Activated naive CD4-positive, alpha-beta T cell (primary cell): ENCODE data around the gene CAPZA2.
"Not testable (repeated sequence)": the region's sequence is repeated elsewhere in the genome, so short reads cannot be mapped to it uniquely, and the experiment has no call there.

Experiments
- DNase-seq, 4 experiments: peaks; one replicate each; lab custom pipeline; 2025; lab: John Stamatoyannopoulos, UW

CAPZA2 gene

DNA sequence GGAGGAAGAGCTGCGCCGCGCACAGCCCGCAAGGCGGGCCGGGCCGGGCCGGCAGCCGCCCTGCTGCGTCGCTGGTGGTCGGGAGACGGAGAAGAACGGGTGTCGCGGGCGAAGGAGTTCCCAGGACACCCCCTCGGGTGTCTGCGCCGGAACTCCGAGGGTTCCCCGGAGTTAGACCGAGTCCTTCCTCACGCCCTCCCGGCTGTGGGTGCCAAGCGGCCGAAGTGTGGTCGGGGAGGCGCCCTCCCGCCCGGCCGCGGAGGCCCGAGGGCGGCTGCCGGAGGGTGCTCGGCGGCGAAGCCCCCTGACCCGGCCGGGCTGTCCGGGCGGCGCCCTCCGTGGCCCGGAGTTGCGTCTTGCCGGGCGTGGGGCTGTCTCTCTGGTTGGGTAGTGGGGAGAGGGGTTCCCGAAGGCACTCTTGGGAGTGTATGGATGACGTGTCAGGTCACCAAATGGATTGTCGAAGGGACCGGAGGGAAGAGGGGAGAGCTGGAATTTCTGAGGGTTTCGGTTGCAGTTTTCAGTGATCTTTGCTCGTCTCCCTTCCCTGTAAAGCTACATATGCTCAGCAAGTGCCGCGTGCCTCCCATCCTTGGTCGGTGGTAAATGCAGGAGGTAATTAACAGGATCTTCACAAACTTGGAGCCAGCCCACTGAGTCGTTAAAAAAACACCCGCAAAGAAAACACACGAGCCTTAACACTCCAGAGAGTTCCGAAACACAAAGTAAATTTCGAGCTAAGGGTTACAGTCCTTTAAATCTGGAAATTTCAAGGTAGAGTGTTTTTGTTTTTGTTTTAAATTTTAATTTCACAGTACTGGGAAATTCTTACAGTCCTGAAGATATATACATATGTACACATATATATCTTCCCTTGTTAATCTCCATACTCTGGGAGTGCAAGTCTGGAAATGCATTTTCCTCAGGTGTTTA is 91.8 kb downstream of the CAPZA2 start:
- DNase-seq: peak in 1 of 4 experiments; percentile 33

DNA sequence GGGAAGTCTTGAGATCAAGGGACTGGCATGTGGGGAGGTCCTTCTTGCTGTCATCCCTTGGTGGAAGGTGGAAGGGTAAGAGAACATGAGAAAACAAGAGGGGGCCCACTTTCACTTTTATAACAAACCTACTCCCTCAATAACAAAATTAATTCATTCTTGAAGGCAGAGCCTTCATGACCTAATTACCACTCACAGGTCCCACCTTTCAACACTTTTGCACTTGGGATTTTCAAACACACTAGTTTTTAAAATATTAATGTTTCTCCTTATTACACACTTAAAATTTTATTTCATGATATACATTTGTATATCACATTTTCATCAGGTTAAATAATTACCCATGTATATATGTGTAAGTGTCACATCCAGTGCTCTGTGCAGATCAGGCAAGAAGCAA is 93.0 kb downstream of the CAPZA2 start:
- DNase-seq: no peak

GRCh38 chr7:116955801-116956476 is 93.6 kb downstream of the CAPZA2 start:
- no peak for DNase-seq

DNA sequence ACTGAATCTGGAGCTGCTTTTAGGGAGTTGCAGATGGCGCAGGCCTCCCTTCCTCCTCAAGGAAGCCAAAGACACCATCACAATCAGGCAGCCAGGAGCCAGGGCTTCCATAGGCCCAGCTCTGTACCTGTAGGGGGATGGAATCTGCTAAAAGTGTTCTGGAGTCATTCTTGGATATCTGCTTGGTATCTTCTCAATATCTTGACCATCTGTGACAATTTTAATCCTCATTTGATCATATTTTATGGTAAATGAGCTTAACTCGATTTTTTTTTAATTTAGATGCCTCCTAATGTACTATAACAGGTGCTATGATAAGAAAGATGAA is 94.1 kb downstream of the CAPZA2 start:
- DNase-seq: no peak

DNA sequence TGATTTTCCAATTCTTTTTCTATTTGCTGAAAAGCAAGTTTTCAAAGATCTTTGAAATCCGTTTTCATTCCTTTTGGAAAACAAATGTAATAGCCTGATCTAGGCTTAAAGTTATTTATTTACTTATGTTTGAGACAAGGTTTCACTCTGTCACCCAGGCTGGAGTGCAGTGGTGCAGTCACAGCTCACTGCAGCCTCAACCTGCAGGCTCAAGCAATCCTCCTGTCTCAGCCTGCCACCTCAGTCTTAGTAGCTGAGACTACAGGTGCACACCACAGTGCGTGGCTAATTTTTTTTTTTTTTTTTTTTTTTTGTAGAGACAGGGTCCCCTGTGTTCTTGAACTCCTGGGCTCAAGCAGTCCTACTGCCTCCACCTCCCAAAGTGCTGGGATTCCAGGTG is 95.5 kb downstream of the CAPZA2 start:
- no peak for DNase-seq

- DNase-seq: not testable (repeated sequence)
Observed at GRCh38 chr7:116961966-116962673, 99.7 kb downstream of the CAPZA2 start.

DNA sequence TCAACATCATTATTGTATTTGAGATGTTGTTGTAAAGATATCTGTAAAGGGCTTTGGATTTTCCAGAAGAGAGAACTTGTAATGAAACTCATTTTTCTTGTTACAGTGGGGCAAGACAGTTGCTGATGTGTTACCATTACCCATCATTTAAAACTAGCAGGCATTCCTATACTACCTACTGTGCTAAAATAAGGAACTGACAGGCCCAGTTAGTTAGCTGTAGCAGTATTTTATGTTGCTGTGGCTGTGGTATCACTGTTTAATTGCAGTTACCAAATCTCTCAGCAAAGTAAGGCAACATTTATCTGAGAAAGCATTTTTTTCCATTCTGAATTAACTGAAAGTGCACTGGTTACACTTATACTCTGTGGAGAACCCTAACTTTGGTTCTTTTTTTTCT is 100.8 kb downstream of the CAPZA2 start:
- no peak for DNase-seq

DNA sequence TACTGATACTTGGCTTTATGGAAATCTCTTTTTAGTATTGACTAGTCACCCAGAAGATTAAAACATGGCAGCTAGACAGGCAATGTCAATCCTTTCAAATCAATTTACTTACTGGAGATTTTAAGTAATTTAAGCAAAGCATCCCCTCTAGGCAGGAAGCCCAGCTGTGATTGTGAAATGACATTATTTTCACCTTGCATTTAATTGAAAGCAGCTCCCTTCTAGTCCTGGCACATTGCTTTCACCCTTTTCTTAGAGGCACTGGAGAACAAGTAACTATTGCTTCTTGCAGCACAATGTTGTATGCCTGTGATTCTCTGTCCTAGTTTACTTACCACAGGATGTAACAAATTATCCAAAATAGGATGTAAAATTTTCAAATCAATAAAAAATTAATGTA is 104.2 kb downstream of the CAPZA2 start:
- DNase-seq: no peak

- no peak for DNase-seq
Observed at GRCh38 chr7:116967254-116967922, 105.0 kb downstream of the CAPZA2 start.

DNA sequence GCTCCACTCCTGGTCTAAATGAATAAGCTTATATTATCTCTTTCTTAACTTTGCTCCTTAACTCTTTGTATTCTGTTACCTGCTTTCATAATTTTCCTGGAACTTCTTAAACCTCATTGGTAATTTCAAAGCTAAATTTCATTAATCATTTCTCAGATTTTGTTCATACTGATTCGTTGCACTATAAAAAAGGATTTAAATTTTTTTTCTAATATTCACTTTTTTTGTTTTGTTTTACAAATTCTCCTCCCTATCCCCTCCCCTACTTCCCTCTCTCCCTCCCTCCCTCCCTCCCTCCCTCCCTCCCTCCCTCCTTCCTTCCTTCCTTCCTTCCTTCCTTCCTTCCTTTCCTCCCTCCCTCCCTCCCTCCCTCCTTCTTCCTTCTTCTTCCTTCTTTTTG is 105.6 kb downstream of the CAPZA2 start:
- no peak for DNase-seq

DNA sequence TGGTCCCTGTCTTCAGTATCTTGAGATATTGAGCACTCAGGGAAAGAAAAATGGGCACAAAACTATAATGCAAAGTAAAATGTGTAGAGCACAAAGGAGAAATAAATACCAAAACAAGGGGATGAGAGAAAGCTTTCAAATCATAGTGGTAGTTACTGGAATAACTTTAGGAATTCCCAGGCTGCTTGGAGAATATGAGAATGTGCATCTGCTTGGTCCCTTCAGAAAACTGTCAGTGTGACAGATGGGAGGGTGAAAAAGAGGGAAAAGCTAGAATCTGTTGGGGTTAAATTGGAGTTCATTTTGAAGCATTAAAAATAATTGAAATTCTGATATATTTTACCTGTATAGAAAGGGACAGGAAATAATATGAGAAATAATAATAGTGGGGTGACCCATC is 106.2 kb downstream of the CAPZA2 start:
- no peak for DNase-seq

- DNase-seq: no peak
Observed at GRCh38 chr7:116969371-116969902, 107.0 kb downstream of the CAPZA2 start.

DNA sequence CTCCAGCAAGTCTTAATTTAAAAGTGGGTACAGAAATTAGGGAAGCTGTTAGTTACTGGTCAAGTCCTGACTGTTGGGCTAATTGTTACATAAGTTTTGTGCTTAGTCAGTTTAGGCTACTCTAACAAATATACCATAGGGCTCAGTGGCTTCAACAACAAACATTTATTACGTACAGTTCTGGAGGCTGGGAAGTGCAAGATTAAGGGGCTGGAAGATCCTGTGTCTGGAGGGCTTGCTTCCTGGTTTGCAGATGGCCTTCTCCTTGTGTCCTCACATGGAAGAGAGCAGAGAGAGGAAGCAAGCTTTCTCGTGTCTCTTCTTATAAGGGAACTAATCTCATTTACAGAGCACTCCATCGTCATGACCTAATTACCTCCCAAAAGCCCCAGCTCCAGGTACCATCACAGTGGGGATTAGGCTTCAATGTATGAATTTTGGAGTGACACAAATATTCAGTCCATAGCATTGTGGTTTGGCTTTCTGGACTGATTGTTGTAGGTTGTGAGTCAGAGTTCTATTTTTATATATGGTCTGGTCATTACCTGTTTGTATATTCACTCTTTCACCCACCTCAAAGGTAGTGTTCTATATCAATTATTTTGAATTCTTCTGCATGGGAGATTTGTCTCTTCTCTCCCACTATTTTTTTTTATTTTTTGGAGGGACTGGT is 108.0 kb downstream of the CAPZA2 start:
- DNase-seq: no peak

- DNase-seq: not testable (repeated sequence)
Observed at GRCh38 chr7:116971153-116971552, 108.8 kb downstream of the CAPZA2 start.
